ENCODE measurements around the gene ATRNL1.

The ATRNL1 gene

GRCh38 chr10:115953968-115954367, 860.8 kb downstream of the ATRNL1 start:
- Histone ChIP-seq H3K4me2 (ENCODE audit: low read length) (no peak overlapping the region), H3K18ac (ENCODE audit: low read length) (no peak overlapping the region), H2BK12ac (ENCODE audit: low read length) (no peak overlapping the region), H3K36me3 (ENCODE audit: control insufficient read depth in 1 of 2, insufficient read depth in 2 of 2, low read length in 2 of 2) (no peaks in the 10 kb centered on the region), H3K27ac (ENCODE audit: low read depth, low read length) (no peak overlapping the region), H3K14ac (ENCODE audit: low read length) (no peak overlapping the region), H2BK5ac (ENCODE audit: low read depth, low read length, poor library complexity) (no peak overlapping the region), H3K9ac (ENCODE audit: low read length) (no peak overlapping the region), H3K79me2 (ENCODE audit: control insufficient read depth, insufficient read depth, low read length, poor library complexity) (no peaks in the 10 kb centered on the region), H3K27me3 (ENCODE audit: insufficient read depth, low read length) (no peaks in the 10 kb centered on the region), H3K9me3 (ENCODE audit: insufficient read depth, low read depth, low read length) (no peaks in the 10 kb centered on the region), H3K79me1 (ENCODE audit: low read length) (no peaks in the 10 kb centered on the region), H4K8ac (ENCODE audit: low read depth, low read length) (no peak overlapping the region), H2AK5ac (ENCODE audit: low read length) (no peak overlapping the region), H4K91ac (ENCODE audit: low read depth, low read length) (no peak overlapping the region), H3K4ac (ENCODE audit: low read depth, low read length) (no peak overlapping the region), H4K12ac (ENCODE audit: low read depth, low read length) (no peak overlapping the region), H3K23ac (ENCODE audit: low read length) (no peak overlapping the region), H2AFZ (ENCODE audit: insufficient read depth, low read length, poor library complexity) (no peak overlapping the region), H2BK120ac (ENCODE audit: insufficient read depth, low read length, poor library complexity) (no peak overlapping the region), H3K4me3 (ENCODE audit: low read depth, low read length) (no peak overlapping the region), H3K4me1 (ENCODE audit: control insufficient read depth in 1 of 2, insufficient read depth in 2 of 2, low read length in 2 of 2) (no peaks in the 10 kb centered on the region)
- WGBS (ENCODE audit: extremely low coverage, insufficient coverage, insufficient read length): no CpG with 5 or more reads among the region's 7 CpGs
- no peak for DNase-seq

GRCh38 chr10:115956225-115957011, 863.3 kb downstream of the ATRNL1 start:
- no peak overlapping the region for H3K9ac ChIP-seq (ENCODE audit: low read length)
- no peak overlapping the region for H3K4ac ChIP-seq (ENCODE audit: low read depth, low read length)
- no peaks in the 10 kb centered on the region for H3K79me1 ChIP-seq (ENCODE audit: low read length)
- no peak overlapping the region for H4K91ac ChIP-seq (ENCODE audit: low read depth, low read length)
- no peak overlapping the region for H3K18ac ChIP-seq (ENCODE audit: low read length)
- H3K36me3 ChIP-seq (ENCODE audit: control insufficient read depth in 1 of 2, insufficient read depth in 2 of 2, low read length in 2 of 2): no peaks in the 10 kb centered on the region
- H3K27me3 ChIP-seq (ENCODE audit: insufficient read depth, low read length): no peaks in the 10 kb centered on the region
- no peak overlapping the region for H2BK5ac ChIP-seq (ENCODE audit: low read depth, low read length, poor library complexity)
- no peak overlapping the region for H3K23ac ChIP-seq (ENCODE audit: low read length)
- WGBS (ENCODE audit: extremely low coverage, insufficient coverage, insufficient read length): no CpG with 5 or more reads among the region's 5 CpGs
- H2BK120ac ChIP-seq (ENCODE audit: insufficient read depth, low read length, poor library complexity): no peak overlapping the region
- DNase-seq: no peak
- H2AFZ ChIP-seq (ENCODE audit: insufficient read depth, low read length, poor library complexity): no peak overlapping the region
- H3K27ac ChIP-seq (ENCODE audit: low read depth, low read length): no peak overlapping the region
- H3K14ac ChIP-seq (ENCODE audit: low read length): no peak overlapping the region
- no peak overlapping the region for H4K12ac ChIP-seq (ENCODE audit: low read depth, low read length)
- H3K79me2 ChIP-seq (ENCODE audit: control insufficient read depth, insufficient read depth, low read length, poor library complexity): no peaks in the 10 kb centered on the region
- H3K4me1 ChIP-seq (ENCODE audit: control insufficient read depth in 1 of 2, insufficient read depth in 2 of 2, low read length in 2 of 2): no peaks in the 10 kb centered on the region
- H2BK12ac ChIP-seq (ENCODE audit: low read length): no peak overlapping the region
- H4K8ac ChIP-seq (ENCODE audit: low read depth, low read length): no peak overlapping the region
- H3K4me3 ChIP-seq (ENCODE audit: low read depth, low read length): no peak overlapping the region
- H2AK5ac ChIP-seq (ENCODE audit: low read length): no peak overlapping the region
- no peak overlapping the region for H3K4me2 ChIP-seq (ENCODE audit: low read length)
- no peaks in the 10 kb centered on the region for H3K9me3 ChIP-seq (ENCODE audit: insufficient read depth, low read depth, low read length)

- H2AFZ ChIP-seq (ENCODE audit: insufficient read depth, low read length, poor library complexity): no peak overlapping the region
- no peak overlapping the region for H3K27ac ChIP-seq (ENCODE audit: low read depth, low read length)
- H3K9me3 ChIP-seq (ENCODE audit: insufficient read depth, low read depth, low read length): peaks cover under 1% of the 10 kb centered on the region
- no peak overlapping the region for H3K4me3 ChIP-seq (ENCODE audit: low read depth, low read length)
- no peak overlapping the region for H3K23ac ChIP-seq (ENCODE audit: low read length)
- no peak overlapping the region for H3K9ac ChIP-seq (ENCODE audit: low read length)
- no peak overlapping the region for H4K8ac ChIP-seq (ENCODE audit: low read depth, low read length)
- no peaks in the 10 kb centered on the region for H3K79me1 ChIP-seq (ENCODE audit: low read length)
- H2BK12ac ChIP-seq (ENCODE audit: low read length): no peak overlapping the region
- H3K79me2 ChIP-seq (ENCODE audit: control insufficient read depth, insufficient read depth, low read length, poor library complexity): no peaks in the 10 kb centered on the region
- no peak overlapping the region for H4K91ac ChIP-seq (ENCODE audit: low read depth, low read length)
- no peaks in the 10 kb centered on the region for H3K27me3 ChIP-seq (ENCODE audit: insufficient read depth, low read length)
- no peak for DNase-seq
- H3K36me3 ChIP-seq (ENCODE audit: control insufficient read depth in 1 of 2, insufficient read depth in 2 of 2, low read length in 2 of 2): no peaks in the 10 kb centered on the region
- H2AK5ac ChIP-seq (ENCODE audit: low read length): no peak overlapping the region
- no peak overlapping the region for H3K18ac ChIP-seq (ENCODE audit: low read length)
- H4K12ac ChIP-seq (ENCODE audit: low read depth, low read length): no peak overlapping the region
- no peak overlapping the region for H3K4me2 ChIP-seq (ENCODE audit: low read length)
- H2BK5ac ChIP-seq (ENCODE audit: low read depth, low read length, poor library complexity): no peak overlapping the region
- no CpG with 5 or more reads among the region's 2 CpGs for WGBS (ENCODE audit: extremely low coverage, insufficient coverage, insufficient read length)
- H3K14ac ChIP-seq (ENCODE audit: low read length): no peak overlapping the region
- no peak overlapping the region for H2BK120ac ChIP-seq (ENCODE audit: insufficient read depth, low read length, poor library complexity)
- no peaks in the 10 kb centered on the region for H3K4me1 ChIP-seq (ENCODE audit: control insufficient read depth in 1 of 2, insufficient read depth in 2 of 2, low read length in 2 of 2)
- H3K4ac ChIP-seq (ENCODE audit: low read depth, low read length): no peak overlapping the region
These were observed 863.8 kb downstream of the ATRNL1 start for GRCh38 chr10:115957012-115957399.

- H3K4ac ChIP-seq (ENCODE audit: low read depth, low read length): no peak overlapping the region
- H4K12ac ChIP-seq (ENCODE audit: low read depth, low read length): no peak overlapping the region
- no peak overlapping the region for H3K4me2 ChIP-seq (ENCODE audit: low read length)
- no peaks in the 10 kb centered on the region for H3K79me1 ChIP-seq (ENCODE audit: low read length)
- no peak overlapping the region for H2AFZ ChIP-seq (ENCODE audit: insufficient read depth, low read length, poor library complexity)
- no peak overlapping the region for H3K23ac ChIP-seq (ENCODE audit: low read length)
- H3K14ac ChIP-seq (ENCODE audit: low read length): no peak overlapping the region
- H3K36me3 ChIP-seq (ENCODE audit: control insufficient read depth in 1 of 2, insufficient read depth in 2 of 2, low read length in 2 of 2): no peaks in the 10 kb centered on the region
- H3K27me3 ChIP-seq (ENCODE audit: insufficient read depth, low read length): no peaks in the 10 kb centered on the region
- no peak overlapping the region for H3K9ac ChIP-seq (ENCODE audit: low read length)
- H3K4me3 ChIP-seq (ENCODE audit: low read depth, low read length): no peak overlapping the region
- no peak overlapping the region for H2BK12ac ChIP-seq (ENCODE audit: low read length)
- H3K9me3 ChIP-seq (ENCODE audit: insufficient read depth, low read depth, low read length): peaks cover 1% of the 10 kb centered on the region
- no peak overlapping the region for H4K8ac ChIP-seq (ENCODE audit: low read depth, low read length)
- DNase-seq: no peak
- no peak overlapping the region for H4K91ac ChIP-seq (ENCODE audit: low read depth, low read length)
- no peak overlapping the region for H2AK5ac ChIP-seq (ENCODE audit: low read length)
- no peak overlapping the region for H2BK5ac ChIP-seq (ENCODE audit: low read depth, low read length, poor library complexity)
- H2BK120ac ChIP-seq (ENCODE audit: insufficient read depth, low read length, poor library complexity): no peak overlapping the region
- H3K79me2 ChIP-seq (ENCODE audit: control insufficient read depth, insufficient read depth, low read length, poor library complexity): no peaks in the 10 kb centered on the region
- no CpG with 5 or more reads among the region's 5 CpGs for WGBS (ENCODE audit: extremely low coverage, insufficient coverage, insufficient read length)
- no peak overlapping the region for H3K18ac ChIP-seq (ENCODE audit: low read length)
- H3K4me1 ChIP-seq (ENCODE audit: control insufficient read depth in 1 of 2, insufficient read depth in 2 of 2, low read length in 2 of 2): no peaks in the 10 kb centered on the region
- H3K27ac ChIP-seq (ENCODE audit: low read depth, low read length): no peak overlapping the region
These were observed 864.7 kb downstream of the ATRNL1 start for GRCh38 chr10:115957786-115958442.

Data from trophoblast cell (in vitro differentiated cells and primary cell).